ENCODE measurements around the gene EHD3.

EHD3 gene

GRCh38 chr2:31202833-31203232 lies 31.1 kb upstream of the EHD3 start:
- H3K9me3 ChIP-seq (ENCODE audit: control insufficient read depth, insufficient read depth, low read length): no peaks in the 10 kb centered on the region
- no peak overlapping the region for H3K9ac ChIP-seq (ENCODE audit: low read depth, low read length)
- no peaks in the 10 kb centered on the region for H3K4me1 ChIP-seq (ENCODE audit: insufficient read depth, low read length)
- H3K36me3 ChIP-seq (ENCODE audit: insufficient read depth, low read length): no peaks in the 10 kb centered on the region

GRCh38 chr2:31203916-31204315 lies 30.0 kb upstream of the EHD3 start:
- Histone ChIP-seq H3K36me3 (ENCODE audit: insufficient read depth, low read length) (no peaks in the 10 kb centered on the region), H3K4me1 (ENCODE audit: insufficient read depth, low read length) (peaks cover 3% of the 10 kb centered on the region; the same call in 1 of the 2 replicates), H3K9ac (ENCODE audit: low read depth, low read length) (no peak overlapping the region), H3K9me3 (ENCODE audit: control insufficient read depth, insufficient read depth, low read length) (no peaks in the 10 kb centered on the region)

GRCh38 chr2:31204783-31205182 lies 29.2 kb upstream of the EHD3 start:
- Histone ChIP-seq H3K9me3 (ENCODE audit: control insufficient read depth, insufficient read depth, low read length) (no peaks in the 10 kb centered on the region), H3K9ac (ENCODE audit: low read depth, low read length) (no peak overlapping the region), H3K4me1 (ENCODE audit: insufficient read depth, low read length) (peaks cover 3% of the 10 kb centered on the region; the same call in 1 of the 2 replicates), H3K36me3 (ENCODE audit: insufficient read depth, low read length) (no peaks in the 10 kb centered on the region)

- Histone ChIP-seq H3K9ac (ENCODE audit: low read depth, low read length) (no peak overlapping the region), H3K36me3 (ENCODE audit: insufficient read depth, low read length) (no peaks in the 10 kb centered on the region)
These were observed 28.8 kb upstream of the EHD3 start for GRCh38 chr2:31205186-31205585.

GRCh38 chr2:31205613-31206012 lies 28.3 kb upstream of the EHD3 start:
- Histone ChIP-seq H3K9ac (ENCODE audit: low read depth, low read length) (no peak overlapping the region), H3K4me1 (ENCODE audit: insufficient read depth, low read length) (peaks cover 3% of the 10 kb centered on the region; the same call in 1 of the 2 replicates), H3K36me3 (ENCODE audit: insufficient read depth, low read length) (no peaks in the 10 kb centered on the region), H3K9me3 (ENCODE audit: control insufficient read depth, insufficient read depth, low read length) (no peaks in the 10 kb centered on the region)

More at GRCh38 chr2:31205186-31205585, 28.8 kb upstream of the EHD3 start:
- Histone ChIP-seq H3K4me1 (ENCODE audit: insufficient read depth, low read length) (peaks cover 3% of the 10 kb centered on the region; the same call in 1 of the 2 replicates), H3K9me3 (ENCODE audit: control insufficient read depth, insufficient read depth, low read length) (no peaks in the 10 kb centered on the region)

GRCh38 chr2:31207790-31208189 lies 26.2 kb upstream of the EHD3 start:
- H3K9me3 ChIP-seq (ENCODE audit: control insufficient read depth, insufficient read depth, low read length): no peaks in the 10 kb centered on the region
- H3K9ac ChIP-seq (ENCODE audit: low read depth, low read length): no peak overlapping the region
- no peaks in the 10 kb centered on the region for H3K36me3 ChIP-seq (ENCODE audit: insufficient read depth, low read length)
- peaks cover 4% of the 10 kb centered on the region for H3K4me1 ChIP-seq (ENCODE audit: insufficient read depth, low read length)

GRCh38 chr2:31208240-31208639 lies 25.7 kb upstream of the EHD3 start:
- Histone ChIP-seq H3K9me3 (ENCODE audit: control insufficient read depth, insufficient read depth, low read length) (no peaks in the 10 kb centered on the region), H3K36me3 (ENCODE audit: insufficient read depth, low read length) (no peaks in the 10 kb centered on the region), H3K9ac (ENCODE audit: low read depth, low read length) (no peak overlapping the region), H3K4me1 (ENCODE audit: insufficient read depth, low read length) (peaks cover 8% of the 10 kb centered on the region)

GRCh38 chr2:31212659-31213600 lies 21.0 kb upstream of the EHD3 start:
- no peak overlapping the region for H3K9ac ChIP-seq (ENCODE audit: low read depth, low read length)

GRCh38 chr2:31213601-31214443 lies 20.1 kb upstream of the EHD3 start:
- H3K9ac ChIP-seq (ENCODE audit: low read depth, low read length): no peak overlapping the region
- peaks cover 7% of the 10 kb centered on the region; the same call in 1 of the 2 replicates for H3K4me1 ChIP-seq (ENCODE audit: insufficient read depth, low read length)
- no peaks in the 10 kb centered on the region for H3K36me3 ChIP-seq (ENCODE audit: insufficient read depth, low read length)
- H3K9me3 ChIP-seq (ENCODE audit: control insufficient read depth, insufficient read depth, low read length): no peaks in the 10 kb centered on the region

More at GRCh38 chr2:31212659-31213600, 21.0 kb upstream of the EHD3 start:
- peaks cover 10% of the 10 kb centered on the region for H3K4me1 ChIP-seq (ENCODE audit: insufficient read depth, low read length)
- no peaks in the 10 kb centered on the region for H3K9me3 ChIP-seq (ENCODE audit: control insufficient read depth, insufficient read depth, low read length)
- H3K36me3 ChIP-seq (ENCODE audit: insufficient read depth, low read length): no peaks in the 10 kb centered on the region

- Histone ChIP-seq H3K36me3 (ENCODE audit: insufficient read depth, low read length) (no peaks in the 10 kb centered on the region), H3K9ac (ENCODE audit: low read depth, low read length) (no peak overlapping the region), H3K9me3 (ENCODE audit: control insufficient read depth, insufficient read depth, low read length) (no peaks in the 10 kb centered on the region), H3K4me1 (ENCODE audit: insufficient read depth, low read length) (peaks cover 7% of the 10 kb centered on the region; the same call in 1 of the 2 replicates)
These were observed 19.5 kb upstream of the EHD3 start for GRCh38 chr2:31214444-31214915.

GRCh38 chr2:31216734-31217133 lies 17.2 kb upstream of the EHD3 start:
- Histone ChIP-seq H3K9me3 (ENCODE audit: control insufficient read depth, insufficient read depth, low read length) (no peaks in the 10 kb centered on the region), H3K9ac (ENCODE audit: low read depth, low read length) (no peak overlapping the region), H3K4me1 (ENCODE audit: insufficient read depth, low read length) (peaks cover 7% of the 10 kb centered on the region; the same call in 1 of the 2 replicates), H3K36me3 (ENCODE audit: insufficient read depth, low read length) (no peaks in the 10 kb centered on the region)

- Histone ChIP-seq H3K4me1 (ENCODE audit: insufficient read depth, low read length) (peaks cover 7% of the 10 kb centered on the region; the same call in 1 of the 2 replicates), H3K9me3 (ENCODE audit: control insufficient read depth, insufficient read depth, low read length) (no peaks in the 10 kb centered on the region), H3K9ac (ENCODE audit: low read depth, low read length) (no peak within 1 kb of the TSS), H3K36me3 (ENCODE audit: insufficient read depth, low read length) (no peaks in the 10 kb centered on the region)
These were observed 16.3 kb upstream of the EHD3 start, which contains the start of gene CAPN14 for GRCh38 chr2:31217465-31218200. Gene CAPN14, minus strand, starts transcription at chr2:31217515. Its CDS starts 12,068 bp downstream, at chr2:31205447.

GRCh38 chr2:31219131-31219969 lies 14.6 kb upstream of the EHD3 start:
- no peak overlapping the region for H3K9ac ChIP-seq (ENCODE audit: low read depth, low read length)
- no peaks in the 10 kb centered on the region for H3K9me3 ChIP-seq (ENCODE audit: control insufficient read depth, insufficient read depth, low read length)
- no peaks in the 10 kb centered on the region for H3K4me1 ChIP-seq (ENCODE audit: insufficient read depth, low read length)
- no peaks in the 10 kb centered on the region for H3K36me3 ChIP-seq (ENCODE audit: insufficient read depth, low read length)

Measured in ES-I3 (cell line).